Measurements from ENCODE around the gene MSX2.
A peak's percentile ranks its signal among the peaks of the same experiment; 100 is the strongest.

Gene MSX2

DNA sequence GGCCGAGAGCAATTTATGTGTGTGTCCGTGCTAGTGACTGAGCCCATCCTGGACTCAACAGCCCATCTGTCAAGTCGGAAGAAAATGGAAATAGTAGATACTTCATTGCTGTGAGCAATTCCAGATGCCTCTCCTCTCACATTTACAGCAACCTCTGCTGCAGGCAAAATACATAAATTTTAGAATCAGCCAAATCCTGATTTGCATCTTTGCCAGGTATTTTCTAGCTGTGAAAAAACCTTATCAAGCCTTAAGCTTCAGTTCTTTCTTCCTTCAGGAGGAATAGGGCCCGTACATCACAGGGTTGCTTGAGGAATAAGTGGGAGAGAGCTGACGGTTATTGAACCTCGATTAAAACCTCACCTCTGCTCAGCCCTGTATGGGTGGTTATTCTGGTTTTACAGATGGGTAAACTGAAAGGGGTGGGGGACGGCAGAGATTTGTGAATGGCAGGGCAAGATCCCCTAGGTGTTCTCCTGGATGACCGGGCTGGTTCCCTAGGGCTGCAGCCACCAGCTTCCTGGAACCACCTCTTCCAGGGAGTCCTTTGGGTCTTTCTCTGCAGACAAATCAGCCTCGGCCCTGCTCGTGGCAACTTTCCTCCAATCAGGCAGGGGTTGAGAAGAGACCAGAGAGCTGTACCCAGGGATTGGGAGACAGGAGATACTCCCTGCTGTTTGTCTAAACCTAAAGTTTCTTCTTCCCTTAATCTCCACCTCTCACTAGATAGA is 5.3 kb upstream of the MSX2 start:
- no peak for DNase-seq (ENCODE audit: low read depth)

DNA sequence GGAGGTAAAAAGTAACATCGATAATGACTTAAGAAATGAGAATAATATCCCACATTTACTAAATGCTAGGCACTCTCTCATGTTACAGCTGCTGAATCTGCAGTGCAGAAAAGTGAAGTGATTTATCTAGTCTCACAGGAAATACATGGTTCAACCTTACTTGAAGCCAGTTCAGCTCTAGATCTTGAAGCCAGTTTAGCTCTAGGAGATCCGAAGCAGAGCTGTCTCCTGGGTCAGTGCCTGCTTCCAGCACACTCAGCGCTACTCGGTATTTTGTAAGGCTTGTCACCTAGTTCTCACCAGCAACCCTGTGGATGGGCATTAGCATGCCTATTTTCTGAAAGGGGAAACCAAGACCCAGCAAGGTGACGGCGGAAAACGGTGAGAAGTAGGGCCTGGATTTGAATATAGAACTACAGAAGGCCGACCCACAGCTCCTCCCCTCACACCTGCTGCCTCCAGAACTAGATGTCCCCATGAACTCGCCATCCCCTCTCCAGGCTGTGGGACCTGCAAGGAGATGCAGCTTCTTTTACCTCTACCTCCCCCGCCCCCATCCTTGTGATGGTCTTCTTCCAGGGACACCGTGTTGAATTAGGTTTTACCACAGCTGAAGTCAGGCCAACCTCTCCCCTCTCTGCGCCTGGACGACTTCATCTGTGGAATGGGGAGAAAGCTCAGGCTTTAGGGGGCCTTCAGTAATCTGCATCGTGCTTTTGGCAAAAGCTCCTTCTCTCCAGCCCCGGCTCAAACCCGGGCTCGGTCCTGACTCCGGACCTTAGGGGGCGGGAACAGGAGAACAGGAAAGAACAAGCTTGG is 4.4 kb upstream of the MSX2 start:
- DNase-seq (ENCODE audit: low read depth) = no peak

DNA sequence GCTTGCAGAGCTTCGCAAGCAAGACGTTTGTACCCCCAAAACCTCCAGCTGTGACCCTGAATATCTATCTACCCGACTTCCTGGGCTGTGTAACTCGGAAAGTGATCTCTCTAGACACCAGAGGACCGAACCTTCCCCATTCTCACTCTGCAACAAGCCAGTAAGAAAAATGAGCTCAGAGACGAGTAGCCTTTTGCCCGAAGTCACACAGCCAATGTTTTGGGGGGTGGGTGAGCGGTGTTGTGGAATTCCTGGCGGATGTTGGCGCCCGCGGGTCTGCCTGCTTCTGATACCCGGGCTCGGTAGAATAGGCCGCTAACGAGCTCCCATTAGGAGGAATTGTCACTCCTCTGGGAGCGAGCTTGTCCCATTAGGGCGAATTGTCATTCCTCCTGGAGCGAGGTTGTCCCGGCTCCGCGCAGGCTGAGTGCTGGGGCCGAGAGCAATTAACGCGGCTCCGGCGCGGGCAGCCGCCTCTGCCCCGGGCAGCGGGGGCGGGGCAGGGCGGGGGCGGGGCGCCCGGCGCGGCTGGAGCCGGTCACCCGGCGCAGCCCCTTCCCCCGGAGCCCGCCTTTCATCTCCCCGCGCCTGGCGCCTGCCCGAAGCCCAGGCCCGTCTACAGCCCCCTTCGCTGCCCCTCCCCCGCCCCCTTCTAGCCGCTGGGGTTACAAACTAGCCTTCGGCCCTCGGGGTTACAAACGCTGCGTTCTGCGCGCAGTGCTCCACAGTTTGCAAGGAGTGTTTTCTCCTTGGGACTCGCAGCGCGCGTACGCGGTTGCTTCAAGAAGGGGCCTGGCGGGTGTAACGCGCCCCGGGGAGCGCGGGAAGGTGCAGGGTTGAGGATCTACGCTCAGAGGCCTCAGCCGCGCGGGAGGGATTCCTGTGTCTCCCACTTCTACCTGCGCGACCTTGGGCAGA is 3.5 kb upstream of the MSX2 start:
- DNase-seq (ENCODE audit: low read depth) = no peak

DNA sequence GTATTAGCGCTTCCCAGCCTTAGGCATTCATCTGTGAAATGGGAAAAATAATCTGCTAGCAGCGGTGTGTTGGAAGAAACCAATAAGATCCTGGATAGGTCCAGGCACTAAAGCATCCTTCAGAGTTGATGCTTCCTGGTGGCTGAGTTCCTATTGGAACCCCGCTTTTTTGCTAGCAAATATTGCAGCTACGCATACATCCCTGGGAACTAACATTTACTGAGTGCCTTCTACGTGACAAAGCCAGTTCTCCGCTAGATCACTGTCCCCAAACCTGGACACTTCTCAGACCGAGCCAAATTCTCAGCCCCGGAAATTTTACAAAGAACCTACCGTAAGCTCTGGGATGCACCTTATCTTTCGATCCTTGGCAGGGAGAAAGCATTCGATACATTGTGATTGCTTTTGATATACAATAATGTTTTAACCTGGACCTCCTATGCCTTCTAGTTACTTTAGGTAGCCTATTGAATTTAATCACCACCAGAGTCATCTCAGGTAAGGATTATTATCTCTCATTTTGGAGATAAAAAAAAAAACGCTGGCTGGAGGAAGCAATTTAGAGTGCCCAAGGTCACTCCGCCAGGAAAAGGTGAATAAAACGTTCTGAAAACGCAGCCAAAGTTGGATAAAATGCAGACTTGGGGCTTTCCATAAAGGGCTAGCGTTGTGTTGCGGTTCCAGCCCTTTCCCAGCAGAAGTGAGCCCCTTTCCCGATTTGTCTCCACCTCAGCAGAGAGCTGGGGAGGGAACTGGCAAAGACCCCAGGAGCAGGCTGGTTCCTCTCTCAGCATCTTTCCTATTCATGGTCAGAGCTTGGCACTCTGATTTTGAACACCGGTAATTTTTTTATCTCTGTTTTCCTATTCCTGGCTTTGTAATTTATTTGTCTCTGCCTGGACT is 2.6 kb upstream of the MSX2 start:
- no peak for DNase-seq (ENCODE audit: low read depth)

DNA sequence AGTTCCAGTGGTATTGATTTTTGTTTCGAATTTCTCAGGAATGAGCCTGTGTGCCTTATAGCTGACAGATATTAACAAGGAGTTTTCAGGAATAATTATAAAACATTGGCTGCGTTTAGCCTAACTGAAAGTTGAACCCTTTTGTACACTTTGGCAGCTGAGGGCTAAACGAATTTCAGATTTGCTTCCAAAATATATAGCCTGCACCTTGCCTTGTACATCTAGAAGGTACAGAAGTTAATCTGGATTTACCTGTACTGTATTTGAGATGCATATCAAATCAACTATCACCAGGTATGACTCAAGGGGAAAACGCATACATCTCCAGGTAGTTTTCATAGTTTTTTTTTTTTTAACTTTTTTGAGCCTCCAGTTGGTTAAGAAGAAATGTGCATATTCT is 1.9 kb upstream of the MSX2 start:
- DNase-seq (ENCODE audit: low read depth) = no peak

DNA sequence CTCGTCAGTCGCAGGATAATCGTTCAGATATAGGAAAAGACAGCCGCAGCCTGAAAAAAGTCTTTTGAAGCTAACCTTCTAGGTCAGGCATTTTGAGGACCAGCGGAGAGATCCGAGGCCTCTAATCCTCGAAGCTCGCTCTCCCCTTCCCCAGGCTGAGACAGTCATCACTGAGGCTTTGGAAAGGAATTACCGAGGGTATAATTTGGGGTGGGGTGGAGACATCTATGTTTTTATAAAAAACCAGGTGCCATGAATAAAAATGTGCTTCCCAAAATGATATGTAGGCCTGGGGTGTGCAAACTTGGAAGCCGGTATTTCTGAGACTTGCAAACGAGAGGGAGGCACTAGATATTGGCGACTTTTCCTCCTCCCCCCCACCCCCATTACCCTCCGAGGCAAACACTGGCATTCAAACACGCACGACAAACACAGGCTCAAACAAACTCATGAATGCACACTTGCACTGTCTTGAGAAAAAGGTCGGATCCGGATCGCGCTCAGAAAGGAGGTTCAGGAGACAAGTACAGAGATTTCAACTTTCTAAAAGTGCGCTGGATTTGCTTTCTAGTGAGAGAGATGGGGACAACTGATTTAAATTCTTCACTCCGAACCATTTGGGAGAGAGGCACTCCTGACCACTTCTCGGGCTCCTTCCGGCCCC is 935 bp upstream of the MSX2 start:
- DNase-seq (ENCODE audit: low read depth) = no peak

DNA sequence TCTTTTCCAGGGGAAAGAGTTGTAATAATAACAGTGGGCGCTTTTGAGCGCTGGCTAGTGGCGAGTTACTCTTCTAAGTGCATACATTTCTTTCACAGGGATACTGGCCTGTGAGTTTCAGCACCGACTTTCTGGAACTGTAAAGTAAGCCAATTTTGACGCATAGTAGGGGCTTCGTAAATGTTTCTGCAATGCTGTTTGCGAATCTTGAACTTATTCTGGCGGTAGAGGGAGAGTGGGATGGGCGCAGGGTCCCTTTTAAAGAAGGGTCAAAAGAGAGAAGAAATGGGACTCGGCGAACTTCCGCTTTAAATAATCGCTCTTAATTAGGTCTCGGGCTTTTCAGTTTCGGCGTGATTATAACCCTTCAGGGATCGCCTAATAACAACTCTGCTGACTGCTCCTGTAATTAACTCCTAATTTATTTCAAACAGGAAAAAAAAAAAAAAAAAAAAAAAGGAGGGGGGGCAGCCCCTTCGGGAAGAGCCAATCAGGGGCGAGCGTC is 351 bp upstream of the MSX2 start:
- DNase-seq (ENCODE audit: low read depth) = peak; percentile 35

DNA sequence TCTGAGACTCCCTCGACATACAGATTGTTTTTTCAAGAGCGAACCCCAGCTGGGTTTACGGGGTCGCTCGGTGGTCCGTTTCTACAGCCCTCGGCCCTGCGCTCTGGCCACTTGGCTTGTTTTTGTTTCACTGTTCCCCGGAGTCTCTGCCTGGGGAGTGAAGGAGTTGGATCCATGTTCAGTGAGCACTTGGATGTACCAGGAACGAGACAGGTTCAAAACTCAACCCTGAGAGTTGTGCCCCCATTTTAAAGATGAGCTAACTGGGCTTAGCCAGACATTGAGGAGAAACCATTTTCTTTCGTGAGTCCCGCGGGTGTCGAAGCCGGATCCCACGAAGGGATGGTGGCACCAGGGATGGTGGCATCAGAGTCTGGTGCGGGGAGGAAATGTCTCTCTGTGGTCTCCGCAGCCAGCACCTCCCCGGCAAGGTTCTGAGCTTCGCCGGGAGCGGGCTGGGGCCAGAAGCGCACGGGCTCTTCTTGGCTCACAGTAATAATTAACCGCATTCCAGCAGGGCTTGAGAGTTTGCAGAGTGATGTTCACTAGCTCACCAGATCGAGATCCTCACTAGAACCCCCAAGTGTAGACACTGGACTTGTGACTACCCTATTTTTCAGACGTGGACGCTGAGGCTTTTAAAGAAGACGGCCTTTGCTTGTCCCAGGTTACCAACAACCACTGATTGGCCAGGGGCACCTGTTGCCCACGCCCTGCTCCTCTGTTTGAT is 1.0 kb downstream of the MSX2 start:
- DNase-seq (ENCODE audit: low read depth) = no peak

DNA sequence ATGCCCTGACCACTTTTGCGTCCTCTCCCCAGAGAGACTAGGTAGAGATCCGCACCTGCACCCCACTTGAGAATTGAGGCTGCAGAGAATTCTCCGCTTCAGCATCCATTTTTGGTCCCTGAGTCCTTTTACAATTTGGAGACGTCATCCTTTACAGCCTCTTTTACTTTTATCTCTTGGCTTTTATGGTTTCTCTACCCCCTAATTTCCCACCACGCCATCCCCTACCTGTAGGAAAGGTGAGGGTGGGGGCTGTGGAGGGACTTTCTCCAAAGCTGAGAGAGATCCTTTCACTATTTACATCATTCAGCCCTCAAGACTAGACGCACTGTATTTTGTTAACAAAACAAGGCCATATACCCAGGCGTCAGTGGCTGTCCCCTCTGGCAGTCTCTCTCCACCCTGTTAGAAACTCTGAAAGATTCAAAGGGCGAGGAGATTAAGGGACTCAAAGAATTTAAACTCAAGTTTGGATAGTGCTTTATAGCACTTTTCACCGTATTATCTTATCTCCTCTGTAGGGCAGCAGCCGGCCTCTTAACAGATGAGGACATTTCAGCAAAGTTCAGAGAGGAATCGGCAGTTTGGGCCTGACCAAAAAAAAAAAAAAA is 1.7 kb downstream of the MSX2 start:
- no peak for DNase-seq (ENCODE audit: low read depth)

DNA sequence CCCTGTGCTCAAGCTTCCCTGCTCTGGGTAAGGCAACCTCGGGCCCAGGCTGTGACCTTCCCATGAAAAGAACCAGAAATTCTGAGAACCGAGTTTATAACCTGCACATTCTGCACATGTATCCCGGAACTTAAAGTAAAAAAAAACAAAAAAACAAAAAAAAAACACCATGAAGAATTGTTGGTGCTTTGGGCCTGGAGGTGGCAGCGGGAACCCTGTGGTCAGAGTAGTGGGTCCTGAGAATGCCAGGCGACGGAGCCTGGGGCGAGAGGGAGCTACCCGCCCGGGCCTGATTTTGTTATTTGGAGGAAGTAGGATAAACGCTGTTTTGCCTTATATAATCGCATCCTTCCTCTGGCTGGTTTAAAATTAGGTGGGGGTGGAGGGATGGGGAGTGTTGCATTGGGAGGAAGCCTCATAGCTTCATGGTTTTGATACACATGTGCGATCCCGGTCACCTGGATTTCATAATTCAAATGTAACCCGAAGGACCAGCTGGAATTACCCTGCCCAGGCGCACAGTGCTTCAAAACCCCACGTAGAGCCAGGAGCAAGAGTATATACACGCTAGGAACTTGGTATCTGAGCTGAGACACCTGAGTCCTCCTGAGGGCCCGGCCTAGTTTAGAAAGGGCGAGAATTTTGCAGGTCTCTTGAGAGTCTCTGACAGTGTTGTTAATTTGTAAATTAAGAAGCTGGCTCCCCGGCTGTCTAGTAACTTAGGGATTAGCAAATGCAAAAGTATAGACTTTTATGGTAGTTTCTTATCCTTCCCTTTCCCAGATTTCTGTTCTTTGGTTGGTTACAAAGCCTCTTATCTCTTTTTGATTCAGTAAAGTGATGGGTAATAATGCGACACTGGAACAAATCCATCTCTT is 2.8 kb downstream of the MSX2 start:
- no peak for DNase-seq (ENCODE audit: low read depth)

DNA sequence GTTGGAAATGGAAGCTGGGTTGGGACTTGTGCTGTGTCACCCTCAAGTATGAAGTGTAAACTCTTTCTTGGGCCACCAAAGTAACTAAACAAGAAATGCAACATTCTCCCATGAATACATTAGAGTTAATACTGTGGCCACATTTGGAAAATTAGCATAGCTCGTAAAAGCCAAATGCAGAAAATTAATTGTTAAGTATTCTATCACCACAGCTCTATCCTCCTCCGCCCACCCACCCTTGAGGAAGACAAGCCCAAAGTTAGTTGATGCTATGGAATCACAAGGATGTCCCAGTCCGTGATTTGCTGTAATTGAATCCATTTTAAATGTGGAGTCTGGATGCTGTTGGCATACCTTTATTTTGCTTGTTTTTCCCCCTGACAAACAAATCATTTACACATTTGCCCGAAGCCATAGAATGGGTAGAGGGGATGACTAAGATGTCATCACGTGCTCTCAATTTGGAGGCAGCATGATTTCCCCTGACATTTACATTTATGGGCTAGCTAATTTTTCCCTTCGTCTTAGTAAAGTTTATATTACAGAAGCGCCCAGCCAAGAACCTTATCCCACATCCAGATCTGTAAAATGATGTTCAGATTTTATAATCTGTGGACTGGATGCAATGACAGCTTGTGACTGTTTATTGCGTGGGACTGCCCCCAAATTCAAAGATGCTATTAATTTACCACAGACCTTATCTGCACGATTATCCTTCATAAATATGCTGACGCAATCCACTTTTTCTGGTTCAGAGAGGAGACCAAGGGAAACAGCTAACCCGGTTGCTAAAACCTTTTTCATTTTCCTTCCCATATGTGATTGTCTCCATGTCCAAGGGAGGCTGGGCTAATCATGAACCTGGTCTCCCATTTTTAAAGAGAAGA is 3.7 kb downstream of the MSX2 start:
- DNase-seq (ENCODE audit: low read depth) = no peak

DNA sequence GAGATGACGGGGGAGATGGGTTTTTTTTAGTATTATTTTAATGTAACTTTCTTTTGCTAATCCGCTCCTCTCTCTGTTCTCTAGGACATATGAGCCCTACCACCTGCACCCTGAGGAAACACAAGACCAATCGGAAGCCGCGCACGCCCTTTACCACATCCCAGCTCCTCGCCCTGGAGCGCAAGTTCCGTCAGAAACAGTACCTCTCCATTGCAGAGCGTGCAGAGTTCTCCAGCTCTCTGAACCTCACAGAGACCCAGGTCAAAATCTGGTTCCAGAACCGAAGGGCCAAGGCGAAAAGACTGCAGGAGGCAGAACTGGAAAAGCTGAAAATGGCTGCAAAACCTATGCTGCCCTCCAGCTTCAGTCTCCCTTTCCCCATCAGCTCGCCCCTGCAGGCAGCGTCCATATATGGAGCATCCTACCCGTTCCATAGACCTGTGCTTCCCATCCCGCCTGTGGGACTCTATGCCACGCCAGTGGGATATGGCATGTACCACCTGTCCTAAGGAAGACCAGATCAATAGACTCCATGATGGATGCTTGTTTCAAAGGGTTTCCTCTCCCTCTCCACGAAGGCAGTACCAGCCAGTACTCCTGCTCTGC is 4.8 kb downstream of the MSX2 start:
- DNase-seq (ENCODE audit: low read depth) = no peak

DNA sequence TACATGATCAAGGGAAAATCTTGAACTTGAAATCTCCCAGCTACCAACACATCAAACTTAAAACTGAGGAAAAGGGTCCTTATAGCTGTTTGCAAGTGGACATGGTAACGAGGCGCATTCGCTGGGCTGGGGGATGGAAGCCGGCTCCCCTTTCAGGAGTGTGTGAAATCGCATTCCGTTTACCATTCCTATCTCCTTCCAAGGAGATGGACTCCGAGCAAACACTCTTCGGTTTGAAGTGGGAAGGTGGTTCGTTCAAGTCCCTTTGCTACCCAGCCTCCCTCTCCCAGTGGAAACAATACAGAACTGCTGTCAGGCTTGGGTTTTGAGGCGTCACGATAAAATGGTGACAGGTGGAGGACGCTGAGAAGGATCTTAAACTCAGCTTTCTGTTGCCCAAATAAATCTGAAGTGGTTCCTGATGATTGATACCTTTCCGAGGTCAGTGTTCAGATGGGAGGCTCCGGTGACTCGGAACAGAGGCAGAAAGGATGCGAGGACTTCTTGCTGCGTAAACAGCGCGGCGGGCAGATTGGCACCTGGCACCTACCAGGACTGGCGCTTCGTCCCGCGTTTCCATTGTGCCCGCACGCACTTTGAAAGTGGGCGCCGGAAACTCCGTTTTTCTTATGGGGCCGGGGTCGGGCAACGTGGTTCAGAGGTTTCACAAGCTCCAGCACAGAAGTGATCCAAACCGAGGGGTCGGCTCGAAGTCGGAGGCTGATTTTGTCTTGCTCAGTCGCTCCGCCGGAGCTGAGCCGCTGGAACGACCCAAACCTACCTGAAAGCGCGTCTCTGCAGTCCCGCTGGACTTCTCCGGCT is 7.0 kb downstream of the MSX2 start:
- no peak for DNase-seq (ENCODE audit: low read depth)

DNA sequence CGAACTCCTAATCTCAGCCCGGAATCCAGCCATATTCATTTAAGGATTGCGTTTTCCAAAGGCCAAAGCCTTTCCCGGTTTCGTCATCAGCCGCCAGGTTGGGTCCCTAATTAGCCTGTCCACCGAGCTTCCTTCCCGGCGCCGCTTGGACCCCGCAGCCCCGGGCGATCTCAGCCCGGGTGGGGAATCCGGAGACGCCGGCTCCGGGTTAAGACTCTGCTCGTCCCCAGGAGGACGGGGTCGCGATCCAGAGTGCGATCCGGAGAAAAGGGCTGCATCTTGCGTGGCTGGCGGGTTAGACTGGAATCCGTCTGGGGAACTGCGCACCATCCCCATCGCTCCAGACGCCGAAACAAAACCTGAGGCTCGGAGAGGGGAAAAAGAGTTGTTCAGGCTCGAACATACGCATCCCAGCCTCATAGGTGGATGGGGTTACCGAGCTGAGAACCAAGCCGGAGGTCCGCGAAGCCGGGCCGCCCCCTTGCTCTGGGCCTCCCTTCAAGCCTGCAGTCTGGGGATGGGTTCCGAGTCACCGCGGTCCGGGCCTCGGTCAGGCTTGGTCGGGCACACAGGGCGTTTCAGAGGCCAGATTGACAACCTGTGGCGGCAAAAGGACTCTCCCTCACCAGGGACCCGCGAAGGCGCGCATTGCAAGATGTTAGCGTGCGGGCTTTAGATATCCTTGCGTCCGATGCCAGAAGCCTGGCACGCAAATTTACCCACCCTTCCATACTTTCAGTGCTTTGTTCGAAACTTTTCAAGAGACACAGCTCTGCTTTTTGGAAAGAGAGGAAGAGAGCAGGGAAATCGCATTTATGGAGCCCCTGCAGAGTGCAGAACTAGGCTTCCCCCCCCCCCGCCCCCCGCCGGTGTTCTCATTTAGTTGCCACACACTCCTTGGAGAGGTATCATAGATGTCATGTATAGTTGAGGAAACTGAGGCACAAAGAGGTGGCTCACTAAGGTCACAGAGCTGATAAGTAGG is 7.9 kb downstream of the MSX2 start:
- DNase-seq (ENCODE audit: low read depth) = no peak

DNA sequence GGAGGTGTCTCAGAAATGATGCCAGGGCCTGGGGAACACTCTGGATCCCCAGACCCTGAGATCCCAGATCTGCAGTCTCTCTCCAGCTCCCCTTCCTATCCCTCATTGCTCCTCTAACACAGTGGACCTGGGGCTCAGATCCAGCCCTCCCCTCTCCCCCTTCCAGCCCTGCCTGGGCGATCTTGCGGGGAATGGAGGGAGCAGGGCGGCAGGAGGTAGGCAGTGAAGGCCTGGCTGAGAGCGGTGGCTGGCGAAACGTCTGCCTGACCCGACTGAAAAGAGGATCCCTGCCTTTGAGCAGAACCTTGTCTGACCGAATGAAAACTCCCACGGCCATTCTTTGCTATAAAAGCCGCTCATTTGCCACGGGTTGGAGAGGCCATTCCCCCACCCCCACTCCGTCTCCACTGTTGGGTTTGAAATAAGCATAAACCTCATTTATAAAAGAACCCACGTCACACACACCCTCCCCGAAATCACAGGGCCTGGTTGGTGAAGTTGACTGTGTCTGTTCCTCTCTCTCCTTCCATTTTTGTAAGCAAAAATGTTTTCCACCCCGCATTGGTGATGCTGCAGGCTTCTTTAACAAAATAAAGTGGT is 8.8 kb downstream of the MSX2 start:
- DNase-seq (ENCODE audit: low read depth) = no peak
